GM19438 (cell line): ENCODE measurements around the gene ZNF780A.
"Not testable (repeated sequence)": the region's sequence is repeated elsewhere in the genome, so short reads cannot be mapped to it uniquely, and the experiment has no call there.

ENCODE experiments used
- ATAC-seq: cut with Tn5 transposase; IDR thresholded peaks from one replicate; pipeline ENCODE4 v1.9.1; 2021; ENCODE audit warnings: low read depth; ENCODE audit not compliant: unreplicated experiment

ZNF780A gene

DNA sequence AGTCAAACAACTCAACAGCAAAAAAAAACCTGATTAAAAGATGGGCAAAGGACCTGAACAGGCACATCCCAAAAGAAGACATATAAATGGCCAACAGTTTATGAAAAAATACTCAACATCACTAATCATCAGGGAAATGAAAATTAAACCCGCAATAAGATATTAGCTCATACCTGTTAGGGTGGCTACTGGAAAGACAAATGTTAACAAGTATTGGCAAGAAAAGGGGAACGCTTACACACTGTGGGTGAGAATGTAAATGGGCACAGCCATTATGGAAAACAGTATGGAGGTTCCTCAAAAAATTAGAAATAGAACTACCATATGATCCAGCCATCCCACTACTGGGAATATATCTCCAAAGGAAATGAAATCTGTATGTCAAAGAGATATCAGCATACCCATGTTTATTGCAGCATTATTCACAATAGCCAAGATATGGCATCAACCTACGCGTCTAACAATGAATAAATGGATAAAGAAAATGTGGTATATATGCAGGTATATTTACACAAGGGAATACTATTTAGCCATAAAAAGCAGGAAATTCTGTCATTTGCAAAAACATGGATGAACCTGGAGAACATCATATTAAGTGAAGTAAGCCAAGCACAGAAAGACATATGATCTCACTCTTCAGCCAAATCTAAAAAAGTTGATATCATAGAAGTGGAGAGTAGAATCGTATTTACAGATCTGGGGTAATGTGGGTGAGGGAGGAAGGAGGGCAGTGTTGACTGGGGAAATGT is 2.3 kb downstream of the ZNF780A start:
- no peak for ATAC-seq

DNA sequence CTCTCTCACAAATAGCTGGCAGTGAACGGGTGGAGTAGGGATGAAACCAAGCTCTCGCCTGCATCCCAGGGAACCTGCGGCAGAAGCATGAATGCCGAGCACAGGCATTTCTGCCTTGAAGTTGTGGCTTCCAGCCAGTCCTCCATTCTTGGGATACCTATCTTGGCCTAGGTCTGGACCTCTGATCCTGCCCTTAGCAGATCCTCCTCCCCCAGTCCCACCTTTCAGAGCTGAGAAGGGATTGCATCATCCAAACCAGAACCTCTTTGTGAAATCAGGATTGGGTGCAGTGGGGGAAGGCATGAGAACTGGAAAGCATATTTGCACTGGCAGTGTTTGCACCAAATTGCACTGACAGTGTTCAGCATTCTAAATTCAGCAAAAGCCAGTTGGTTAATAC is 5.8 kb downstream of the ZNF780A start:
- ATAC-seq = no peak

DNA sequence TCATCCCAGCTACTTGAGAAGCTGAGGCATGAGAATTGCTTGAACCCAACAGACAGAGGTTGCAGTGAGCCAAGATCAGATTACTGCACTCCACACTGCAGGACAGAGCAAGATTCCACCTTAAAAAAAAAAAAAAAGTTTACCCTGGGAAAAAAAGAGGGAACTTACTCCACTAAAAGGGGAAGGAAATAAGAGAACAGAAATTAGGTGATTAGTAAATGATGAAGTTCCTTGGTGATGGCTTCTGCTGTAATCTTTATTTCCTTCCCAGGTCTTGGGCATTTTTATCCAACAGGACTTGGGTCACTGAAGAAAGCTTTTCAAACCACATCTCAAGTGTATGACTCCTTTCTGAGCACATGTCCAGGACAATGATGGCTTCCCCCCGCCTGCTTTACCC is 9.3 kb downstream of the ZNF780A start:
- no peak for ATAC-seq

DNA sequence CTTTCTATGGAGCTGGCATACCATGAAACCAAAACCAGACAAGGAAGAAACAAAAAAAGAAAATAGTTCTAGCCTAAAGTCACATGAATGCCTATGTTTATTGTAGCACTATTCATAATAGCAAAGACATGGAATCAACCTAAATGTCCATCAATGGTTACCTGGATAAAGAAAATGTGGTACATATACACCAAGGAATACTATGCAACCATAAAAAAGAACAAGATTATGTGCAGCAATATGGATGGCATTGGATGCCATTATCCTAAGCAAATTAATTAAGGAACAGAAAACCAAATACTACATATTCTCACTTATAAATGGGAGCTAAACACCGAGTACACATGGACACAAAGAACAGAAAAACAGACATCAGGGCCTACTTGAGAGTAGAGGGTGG is 10.5 kb downstream of the ZNF780A start:
- no peak for ATAC-seq

DNA sequence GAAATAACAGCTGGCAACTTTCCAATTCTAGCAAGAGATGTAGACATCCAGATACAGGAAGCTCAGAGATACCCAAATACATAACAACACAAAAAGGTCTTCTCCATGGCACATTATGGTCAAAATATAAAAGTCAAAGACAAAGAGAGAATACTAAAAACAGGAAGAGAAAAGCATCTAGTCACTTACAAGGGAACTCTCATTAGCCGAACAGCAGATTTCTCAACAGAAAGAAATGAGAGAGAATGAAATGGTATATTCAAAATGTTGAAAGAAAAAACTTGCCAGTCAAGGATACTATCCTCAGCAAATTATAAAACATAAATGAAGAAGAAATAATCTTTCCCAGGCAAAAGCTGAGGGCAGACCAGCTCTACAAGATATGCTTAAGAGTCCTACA is 12.4 kb downstream of the ZNF780A start:
- no peak for ATAC-seq

DNA sequence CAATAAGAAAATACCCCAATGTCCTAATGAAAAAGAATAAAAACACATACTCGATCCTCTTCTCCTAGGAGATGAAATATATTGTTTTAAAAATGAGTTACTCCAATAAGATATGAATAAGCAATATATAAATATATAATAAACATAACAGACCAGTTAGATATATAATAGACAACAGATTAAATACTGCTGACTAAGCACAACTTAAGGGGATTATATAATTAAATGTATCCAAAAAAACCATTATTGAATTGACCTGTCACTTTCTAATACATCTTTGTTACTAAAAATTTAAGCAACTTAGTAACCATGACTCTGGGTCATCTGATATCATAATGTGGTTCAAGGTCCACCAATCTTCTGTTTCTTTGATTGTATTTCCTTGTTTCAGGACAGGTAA is 20.7 kb downstream of the ZNF780A start:
- no peak for ATAC-seq

DNA sequence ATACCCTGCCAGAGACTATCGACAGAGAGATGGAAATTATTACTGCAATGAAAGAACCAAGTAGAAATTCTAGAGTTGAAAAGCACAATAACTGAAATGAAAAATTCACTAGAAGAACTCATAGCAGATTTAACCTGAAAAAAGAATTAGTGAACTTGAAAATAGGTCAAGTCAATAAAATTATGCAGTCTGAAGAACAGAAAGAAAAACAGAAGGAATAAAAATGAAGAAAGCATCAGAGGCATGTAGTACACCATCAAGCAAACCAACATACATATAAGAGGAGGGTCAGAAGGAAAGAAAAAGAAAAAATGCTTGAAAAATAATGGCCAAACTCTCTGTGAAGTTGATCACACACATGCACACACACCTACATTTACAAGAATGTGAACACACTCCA is 31.1 kb downstream of the ZNF780A start:
- no peak for ATAC-seq

DNA sequence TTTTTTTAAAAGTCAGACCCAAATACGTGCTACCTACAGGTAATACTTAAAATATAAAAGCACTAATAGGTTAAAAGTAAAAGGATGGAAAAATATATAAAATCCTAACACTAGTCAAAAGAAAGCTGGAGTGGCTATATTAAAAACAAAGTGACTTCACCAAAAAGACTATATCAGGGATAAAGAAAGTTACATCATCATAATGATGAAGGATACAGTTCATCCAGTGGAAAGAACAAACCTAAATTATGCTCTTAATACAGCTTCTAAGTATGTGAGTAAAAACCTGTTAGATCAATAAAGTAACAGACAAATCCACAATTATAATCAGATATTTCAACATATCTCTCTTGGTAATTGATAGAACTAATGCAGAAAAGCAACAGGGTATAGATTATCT is 33.6 kb downstream of the ZNF780A start:
- ATAC-seq = no peak

DNA sequence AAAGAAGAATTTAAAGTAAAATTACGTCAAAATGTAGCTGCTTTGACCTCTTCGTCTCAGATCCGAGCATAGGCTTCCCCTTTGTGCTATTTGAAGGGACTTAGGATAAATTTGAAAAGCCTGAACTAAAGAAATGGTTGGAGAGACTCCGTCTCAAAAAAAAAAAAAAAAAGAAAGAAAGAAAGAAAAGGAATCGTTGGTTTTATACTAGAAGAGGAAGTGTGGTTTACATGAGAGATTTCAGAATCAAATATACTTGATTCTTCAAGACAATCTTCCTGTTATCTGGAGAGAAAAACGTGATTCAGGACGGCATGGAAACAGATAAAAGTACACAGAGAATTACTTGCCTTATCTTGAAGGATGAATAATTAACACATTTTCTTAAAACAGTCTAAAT is 34.2 kb downstream of the ZNF780A start:
- ATAC-seq = no peak

DNA sequence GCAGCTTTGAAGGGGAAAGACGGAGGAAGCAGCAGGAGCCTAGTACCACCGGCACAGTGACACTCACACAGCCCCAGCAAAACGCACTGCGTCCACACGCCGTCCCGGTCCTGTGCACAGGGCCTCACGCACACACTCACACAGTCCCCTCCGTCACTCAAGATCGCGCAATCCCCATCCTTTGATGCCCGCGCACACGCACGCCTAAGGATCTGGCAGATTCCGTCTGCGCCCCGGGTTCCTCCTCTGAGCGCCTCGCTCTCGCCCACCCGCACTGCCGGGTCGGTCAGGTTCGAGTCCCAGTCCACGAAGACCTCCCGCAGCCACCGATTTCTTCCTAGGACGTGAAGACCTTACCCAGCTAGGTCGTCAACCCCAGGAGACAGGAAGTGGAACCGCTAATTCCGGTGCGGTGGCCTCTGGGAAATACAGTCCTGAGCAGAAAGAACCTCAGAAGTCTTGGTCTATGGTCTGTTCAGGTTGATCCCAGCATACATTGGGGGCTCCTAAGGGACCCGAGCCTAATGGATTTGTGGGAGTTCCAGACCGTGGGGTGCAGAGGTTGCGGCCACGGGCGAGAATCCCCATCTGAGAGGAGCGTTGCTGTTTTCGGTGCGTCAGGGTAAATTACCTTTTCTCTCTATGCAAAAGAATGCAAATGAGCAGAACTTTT is 34.8 kb downstream of the ZNF780A start, which contains the start of gene ZNF780B:
Gene ZNF780B, minus strand, starts transcription at position 400 of the 673 bp plus-strand sequence. CDS start 5,899 bp downstream, outside the sequence.
- ATAC-seq = peak; percentile 81

DNA sequence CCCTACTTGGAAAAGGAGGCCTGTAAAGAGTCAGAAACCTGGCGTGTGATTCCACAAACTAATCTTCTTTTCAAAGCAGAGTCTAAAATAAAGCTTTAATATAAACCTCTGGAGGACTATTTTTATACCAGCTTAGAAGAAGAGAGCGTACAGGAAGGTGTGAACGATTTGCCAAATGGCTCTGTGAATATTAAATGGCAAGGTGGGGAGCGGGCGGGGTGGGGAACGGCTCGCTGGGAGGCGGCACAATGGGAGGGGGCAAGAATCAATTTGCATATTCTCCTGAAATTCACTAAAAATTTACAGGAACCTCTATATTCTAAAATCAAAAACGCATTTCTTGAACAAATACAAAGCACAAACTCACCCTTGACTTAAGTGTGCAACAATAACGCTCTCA is 35.7 kb downstream of the ZNF780A start:
- no peak for ATAC-seq

DNA sequence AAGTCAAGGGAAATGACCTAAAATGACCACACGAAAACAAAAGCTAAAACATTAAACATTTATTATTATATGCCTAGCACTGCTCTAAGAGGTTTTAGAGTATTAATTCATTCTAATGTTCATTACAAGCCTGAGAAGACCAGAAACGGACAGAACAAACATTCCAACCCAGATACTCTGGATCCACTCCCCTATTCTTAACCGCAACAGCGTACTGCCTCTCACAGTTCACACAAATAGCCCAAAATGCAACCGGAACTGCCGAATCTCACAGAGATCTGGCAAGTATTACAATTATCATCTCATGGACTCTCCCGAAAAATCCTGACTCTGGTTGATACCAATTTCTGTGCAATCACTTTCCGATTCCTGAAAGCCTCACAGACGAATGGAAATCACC is 36.1 kb downstream of the ZNF780A start:
- no peak for ATAC-seq

DNA sequence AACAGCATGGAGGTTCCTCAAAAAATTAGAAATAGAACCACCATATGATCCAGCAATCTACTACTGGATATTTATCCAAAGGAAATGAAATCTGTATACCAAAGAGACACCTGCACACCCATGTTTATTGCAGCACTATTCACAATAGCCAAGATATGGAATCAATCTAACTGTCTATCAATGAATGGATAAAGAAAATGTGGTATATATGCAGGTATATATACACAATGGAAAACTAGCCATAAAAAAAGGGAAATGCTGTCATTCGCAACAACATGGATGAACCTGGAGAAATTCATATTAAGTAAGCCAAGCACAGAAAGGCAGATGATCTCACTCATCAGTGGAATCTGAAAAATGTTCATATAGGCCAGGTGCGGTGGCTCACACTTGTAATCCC is 37.3 kb downstream of the ZNF780A start:
- ATAC-seq = no peak

DNA sequence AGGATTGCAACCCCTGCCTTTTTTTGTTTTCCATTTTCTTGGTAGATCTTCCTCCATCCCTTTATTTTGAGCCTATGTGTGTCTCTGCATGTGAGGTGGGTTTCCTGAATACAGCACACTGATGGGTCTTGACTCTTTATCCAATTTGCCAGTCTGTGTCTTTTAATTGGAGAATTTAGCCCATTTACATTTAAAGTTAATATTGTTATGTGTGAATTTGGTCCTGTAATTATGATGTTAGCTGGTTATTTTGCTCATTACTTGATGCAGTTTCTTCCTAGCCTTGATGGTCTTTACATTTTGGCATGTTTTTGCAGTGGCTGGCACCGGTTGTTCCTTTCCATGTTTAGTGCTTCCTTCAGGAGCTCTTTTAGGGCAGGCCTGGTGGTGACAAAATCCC is 49.0 kb downstream of the ZNF780A start:
- not testable (repeated sequence) for ATAC-seq

DNA sequence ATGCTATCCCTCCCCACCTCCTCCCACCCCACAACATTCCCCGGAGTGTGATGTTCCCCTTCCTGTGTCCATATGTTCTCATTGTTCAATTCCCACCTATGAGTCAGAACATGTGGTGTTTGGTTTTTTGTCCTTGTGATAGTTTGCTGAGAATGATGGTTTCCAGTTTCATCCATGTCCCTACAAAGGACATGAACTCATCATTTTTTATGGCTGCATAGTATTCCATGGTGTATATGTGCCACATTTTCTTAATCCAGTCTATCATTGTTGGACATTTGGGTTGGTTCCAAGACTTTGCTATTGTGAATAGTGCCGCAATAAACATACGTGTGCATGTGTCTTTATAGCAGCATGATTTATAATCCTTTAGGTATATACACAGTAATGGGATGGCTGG is 52.7 kb downstream of the ZNF780A start:
- ATAC-seq = not testable (repeated sequence)

DNA sequence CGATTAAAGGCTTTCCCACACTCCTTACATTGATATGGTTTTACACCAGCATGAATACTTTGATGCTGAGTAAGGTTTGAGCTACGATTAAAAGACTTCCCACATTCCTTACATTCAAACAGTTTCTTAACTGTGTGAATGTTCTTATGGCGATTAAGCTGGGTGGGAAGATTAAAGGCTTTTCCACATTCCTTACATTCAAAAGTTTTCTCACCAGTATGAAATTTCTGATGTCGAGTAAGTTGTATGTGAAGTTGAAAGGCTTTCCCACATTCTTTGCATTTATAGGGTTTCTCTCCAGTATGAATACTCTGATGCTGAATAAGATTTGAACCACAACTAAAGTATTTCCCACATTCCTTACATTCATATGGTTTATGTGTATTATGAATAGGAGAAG is 54.7 kb downstream of the ZNF780A start:
- ATAC-seq = no peak

DNA sequence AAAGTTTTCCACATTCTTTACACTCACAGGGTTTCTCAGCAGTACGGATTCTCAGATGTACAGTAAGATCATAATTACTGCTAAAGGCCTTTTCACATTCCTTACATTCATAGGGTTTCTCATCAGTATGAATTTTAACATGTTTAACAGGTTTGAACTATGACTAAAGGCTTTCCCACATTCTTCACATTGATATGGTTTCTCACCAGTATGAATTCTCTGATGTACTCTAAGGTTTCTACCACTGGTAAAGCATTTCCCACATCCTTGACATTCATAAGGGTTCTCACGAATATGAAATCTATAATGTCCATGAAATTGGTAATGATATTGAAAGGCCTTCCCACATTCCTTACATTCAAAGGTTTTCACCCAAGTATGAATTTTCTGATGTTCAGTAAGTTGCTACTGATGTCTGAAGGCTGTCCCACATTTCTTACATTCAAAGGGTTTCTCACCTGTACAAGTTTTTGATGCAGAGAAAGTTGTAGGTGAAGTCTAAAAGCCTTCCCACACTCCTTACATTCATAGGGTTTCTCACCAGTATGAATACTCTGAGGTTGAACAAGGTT is 56.7 kb downstream of the ZNF780A start:
- no peak for ATAC-seq

DNA sequence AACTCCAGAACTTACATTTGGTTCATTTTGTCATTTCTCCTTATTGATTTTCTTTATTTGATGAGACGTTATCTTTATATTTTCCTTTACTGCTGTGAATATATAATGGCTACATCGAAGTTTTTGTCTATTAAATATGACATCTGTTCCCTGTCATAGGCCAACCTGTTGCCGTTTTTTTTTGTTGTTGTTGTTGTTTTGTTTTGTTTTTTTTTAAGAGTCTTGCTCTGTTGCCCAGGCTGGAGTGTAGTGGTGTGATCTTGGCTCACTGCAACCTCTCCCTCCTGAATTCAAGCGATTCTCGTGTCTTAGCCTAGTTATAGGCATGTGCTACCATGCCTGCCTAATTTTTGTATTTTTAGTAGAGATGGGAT is 64.2 kb downstream of the ZNF780A start:
- no peak for ATAC-seq

DNA sequence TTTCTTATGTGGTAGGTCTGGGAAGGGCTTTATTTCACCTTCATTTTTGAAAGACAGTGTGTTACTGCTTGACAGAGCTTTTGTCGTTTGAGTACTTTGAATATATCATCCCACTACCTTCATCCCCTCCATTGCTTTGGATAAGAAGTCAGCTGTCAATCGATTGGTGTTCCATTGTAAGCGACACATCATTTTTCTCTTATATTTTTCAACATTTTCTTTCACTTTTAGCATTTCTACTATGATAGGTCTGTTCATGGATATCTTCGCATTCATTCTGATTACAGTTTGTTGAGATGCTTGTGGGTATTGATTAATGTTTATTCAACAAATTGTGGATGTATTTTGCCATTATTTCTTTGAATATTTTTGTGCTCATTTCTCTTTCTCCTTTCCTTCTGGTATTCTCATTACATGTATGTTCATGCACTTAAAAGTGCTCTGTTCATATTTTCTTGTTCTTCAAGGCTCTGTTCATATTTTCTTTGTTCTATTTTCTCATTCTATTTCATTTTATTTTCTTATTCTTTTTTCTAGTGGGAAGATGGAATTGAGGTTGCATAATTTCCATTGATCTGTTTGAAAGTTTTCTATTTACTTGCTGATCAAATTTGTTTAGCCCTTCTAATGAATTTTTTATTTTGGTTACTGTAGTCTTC is 64.7 kb downstream of the ZNF780A start:
- ATAC-seq = no peak

DNA sequence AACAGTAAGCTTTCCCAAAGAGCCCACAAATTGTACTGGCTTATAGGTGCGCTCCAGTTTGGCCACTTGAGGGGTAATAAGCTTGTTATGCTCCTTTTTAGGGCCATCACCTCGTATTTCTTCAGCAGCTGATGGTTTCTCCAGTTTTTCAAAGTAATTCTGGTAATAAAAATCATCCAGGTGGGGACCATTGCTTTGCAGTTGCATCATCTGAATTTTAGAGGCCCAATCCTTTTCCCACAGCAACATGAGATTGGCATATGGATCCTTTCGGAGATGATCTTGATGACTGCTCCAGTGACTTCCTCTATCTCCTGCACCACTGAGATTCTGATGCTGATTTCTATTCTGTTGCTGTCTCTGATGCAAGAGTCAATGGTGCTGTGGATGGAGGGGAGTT is 66.8 kb downstream of the ZNF780A start:
- no peak for ATAC-seq
